ENCODE measurements around the gene THBS3.
A peak's percentile ranks its signal among the peaks of the same experiment; 100 is the strongest.

Gene THBS3

GRCh38 chr1:155182052-155182550 is 25.6 kb downstream of the THBS3 start:
- H3K9me3 ChIP-seq (ENCODE audit: control insufficient read depth, insufficient read depth, low read length): no peaks in the 10 kb centered on the region
- H3K36me3 ChIP-seq (ENCODE audit: insufficient read depth, low read length): peaks cover 6% of the 10 kb centered on the region
- H3K4me1 ChIP-seq (ENCODE audit: insufficient read depth, low read length): peaks cover 13% of the 10 kb centered on the region; the same call in 1 of the 2 replicates
- H3K9ac ChIP-seq (ENCODE audit: low read depth, low read length): no peak overlapping the region

- no peaks in the 10 kb centered on the region for H3K9me3 ChIP-seq (ENCODE audit: control insufficient read depth, insufficient read depth, low read length)
- H3K9ac ChIP-seq (ENCODE audit: low read depth, low read length): no peak overlapping the region
- H3K4me1 ChIP-seq (ENCODE audit: insufficient read depth, low read length): peaks cover 10% of the 10 kb centered on the region; the same call in 1 of the 2 replicates
- H3K36me3 ChIP-seq (ENCODE audit: insufficient read depth, low read length): peaks cover 6% of the 10 kb centered on the region
Measured at GRCh38 chr1:155181371-155182051, 26.2 kb downstream of the THBS3 start.

GRCh38 chr1:155179112-155180031 is 28.3 kb downstream of the THBS3 start:
- H3K9me3 ChIP-seq (ENCODE audit: control insufficient read depth, insufficient read depth, low read length): no peaks in the 10 kb centered on the region
- no peak overlapping the region for H3K9ac ChIP-seq (ENCODE audit: low read depth, low read length)
- no peaks in the 10 kb centered on the region; the same call in 1 of the 2 replicates for H3K4me1 ChIP-seq (ENCODE audit: insufficient read depth, low read length)
- peaks cover 6% of the 10 kb centered on the region for H3K36me3 ChIP-seq (ENCODE audit: insufficient read depth, low read length)

GRCh38 chr1:155178441-155179111 is 29.1 kb downstream of the THBS3 start:
- no peaks in the 10 kb centered on the region; the same call in 1 of the 2 replicates for H3K4me1 ChIP-seq (ENCODE audit: insufficient read depth, low read length)
- no peak overlapping the region for H3K9ac ChIP-seq (ENCODE audit: low read depth, low read length)
- peaks cover 6% of the 10 kb centered on the region for H3K36me3 ChIP-seq (ENCODE audit: insufficient read depth, low read length)
- no peaks in the 10 kb centered on the region for H3K9me3 ChIP-seq (ENCODE audit: control insufficient read depth, insufficient read depth, low read length)

GRCh38 chr1:155177918-155178281 is 29.8 kb downstream of the THBS3 start:
- H3K36me3 ChIP-seq (ENCODE audit: insufficient read depth, low read length): peaks cover 6% of the 10 kb centered on the region
- no peaks in the 10 kb centered on the region; the same call in 1 of the 2 replicates for H3K4me1 ChIP-seq (ENCODE audit: insufficient read depth, low read length)
- H3K9ac ChIP-seq (ENCODE audit: low read depth, low read length): no peak overlapping the region
- no peaks in the 10 kb centered on the region for H3K9me3 ChIP-seq (ENCODE audit: control insufficient read depth, insufficient read depth, low read length)

GRCh38 chr1:155177192-155177917 is 30.3 kb downstream of the THBS3 start:
- H3K9ac ChIP-seq (ENCODE audit: low read depth, low read length): no peak overlapping the region
- no peaks in the 10 kb centered on the region for H3K9me3 ChIP-seq (ENCODE audit: control insufficient read depth, insufficient read depth, low read length)
- H3K36me3 ChIP-seq (ENCODE audit: insufficient read depth, low read length): peaks cover 6% of the 10 kb centered on the region
- H3K4me1 ChIP-seq (ENCODE audit: insufficient read depth, low read length): no peaks in the 10 kb centered on the region; the same call in 1 of the 2 replicates

- H3K36me3 ChIP-seq (ENCODE audit: insufficient read depth, low read length): peaks cover 6% of the 10 kb centered on the region
- H3K4me1 ChIP-seq (ENCODE audit: insufficient read depth, low read length): no peaks in the 10 kb centered on the region; the same call in 1 of the 2 replicates
- H3K9ac ChIP-seq (ENCODE audit: low read depth, low read length): no peak overlapping the region
- no peaks in the 10 kb centered on the region for H3K9me3 ChIP-seq (ENCODE audit: control insufficient read depth, insufficient read depth, low read length)
Measured at GRCh38 chr1:155176544-155177071, 31.1 kb downstream of the THBS3 start.

GRCh38 chr1:155175927-155176371 is 31.7 kb downstream of the THBS3 start:
- Histone ChIP-seq H3K4me1 (ENCODE audit: insufficient read depth, low read length) (no peaks in the 10 kb centered on the region; the same call in 1 of the 2 replicates), H3K9me3 (ENCODE audit: control insufficient read depth, insufficient read depth, low read length) (no peaks in the 10 kb centered on the region), H3K9ac (ENCODE audit: low read depth, low read length) (no peak overlapping the region), H3K36me3 (ENCODE audit: insufficient read depth, low read length) (peaks cover 6% of the 10 kb centered on the region)

GRCh38 chr1:155175281-155175926 is 32.3 kb downstream of the THBS3 start:
- H3K9me3 ChIP-seq (ENCODE audit: control insufficient read depth, insufficient read depth, low read length): no peaks in the 10 kb centered on the region
- H3K4me1 ChIP-seq (ENCODE audit: insufficient read depth, low read length): no peaks in the 10 kb centered on the region; the same call in 1 of the 2 replicates
- peaks cover 6% of the 10 kb centered on the region for H3K36me3 ChIP-seq (ENCODE audit: insufficient read depth, low read length)
- H3K9ac ChIP-seq (ENCODE audit: low read depth, low read length): 0 out of 2 replicates have a peak overlapping the region, but pooled peaks have one; percentile 75

GRCh38 chr1:155174324-155175280 is 33.1 kb downstream of the THBS3 start:
- Histone ChIP-seq H3K9ac (ENCODE audit: low read depth, low read length) (peak overlapping the region; percentile 75), H3K4me1 (ENCODE audit: insufficient read depth, low read length) (no peaks in the 10 kb centered on the region; the same call in 1 of the 2 replicates), H3K36me3 (ENCODE audit: insufficient read depth, low read length) (peaks cover 6% of the 10 kb centered on the region), H3K9me3 (ENCODE audit: control insufficient read depth, insufficient read depth, low read length) (no peaks in the 10 kb centered on the region)

- no peaks in the 10 kb centered on the region; the same call in 1 of the 2 replicates for H3K36me3 ChIP-seq (ENCODE audit: insufficient read depth, low read length)
- H3K9ac ChIP-seq (ENCODE audit: low read depth, low read length): peak within 1 kb of the TSS; percentile 75
- no peaks in the 10 kb centered on the region; the same call in 1 of the 2 replicates for H3K4me1 ChIP-seq (ENCODE audit: insufficient read depth, low read length)
- H3K9me3 ChIP-seq (ENCODE audit: control insufficient read depth, insufficient read depth, low read length): no peaks in the 10 kb centered on the region
Measured at GRCh38 chr1:155173478-155174323, 34.0 kb downstream of the THBS3 start, which contains the start of gene TRIM46. Gene TRIM46 (plus strand): TSS chr1:155173849. CDS start chr1:155173967, 118 bp downstream.

Data from ES-I3 (cell line).